22Rv1 (cell line): ENCODE results near the gene ATP8B4.

Experiments
- CTCF ChIP-seq: fragments of 450-650 bp; IDR thresholded peaks from 2 replicates; pipeline ENCODE4 v1.5.1; 2017; ENCODE audit warnings: mild to moderate bottlenecking
- ZFX ChIP-seq: fragments of 450-650 bp; IDR thresholded peaks from 2 replicates; pipeline ENCODE4 v1.6.1; 2017; ENCODE audit warnings: antibody characterized with exemption, borderline replicate concordance

GRCh38 chr15:49877873-49878521 is 241.0 kb downstream of the ATP8B4 start:
- TF ChIP-seq CTCF (no peak), ZFX (no peak)
